IMR-90 (cell line): ENCODE data around the gene OR8G1. TPM values are rescaled to one million over a fixed set of nuclear protein-coding genes. Genes with fewer than 3 reads are reported as not detected.
"Not testable (repeated sequence)": the region's sequence is repeated elsewhere in the genome, so short reads cannot be mapped to it uniquely, and the experiment has no call there.

Experiments used
- ATAC-seq: fragments of 200-7000 bp; cut with Tn5 transposase; 2 replicates; pipeline ENCODE4 v1.9.1; 2020; ENCODE audit warnings: low read depth, mild to moderate bottlenecking, moderate library complexity
- BruUV-seq: library from RNA; stranded (reverse); fragments of 400-500 nt; replicated peaks from 2 replicates; lab custom pipeline; 2021; lab: Mats Ljungman, UMichigan
- CTCF ChIA-PET: fragments of 300-600 bp; formaldehyde crosslinking; extraction: SDS; loops from one replicate; lab custom pipeline; 2021; ENCODE audit warnings: antibody characterized with exemption; lab: Yijun Ruan, JAX
- POLR2A ChIA-PET: fragments of 300-600 bp; sonication (Branson Sonifier 250); formaldehyde crosslinking; loops from one replicate; lab custom pipeline; 2022; ENCODE audit warnings: antibody characterized with exemption; ENCODE audit not compliant: unreplicated experiment; lab: Charles Lee
- DNase-seq: peaks from one replicate; pipeline ENCODE4 v3.0.0; 2013
- H2AFZ ChIP-seq: replicated peaks from 2 replicates; pipeline ENCODE3; 2013; ENCODE audit warnings: low read length, mild to moderate bottlenecking; ENCODE audit not compliant: poor library complexity
- H2AK5ac ChIP-seq: 2 replicates; pipeline ENCODE4 v1.6.1; 2013; ENCODE audit warnings: low read depth, low read length, inconsistent platforms
- H2AK9ac ChIP-seq: replicated peaks from 2 replicates; pipeline ENCODE3; 2013; ENCODE audit warnings: mild to moderate bottlenecking, low read depth, low read length, moderate library complexity; ENCODE audit not compliant: poor library complexity
- H2BK120ac ChIP-seq: 2 replicates; pipeline ENCODE4 v1.6.1; 2013; ENCODE audit warnings: low read depth, low read length, inconsistent platforms
- H2BK15ac ChIP-seq: 3 replicates; pipeline ENCODE4 v1.6.1; 2013; ENCODE audit warnings: low read depth, low read length, inconsistent platforms
- H2BK20ac ChIP-seq: 2 replicates; pipeline ENCODE4 v1.6.1; 2013; ENCODE audit warnings: low read depth, mild to moderate bottlenecking, inconsistent platforms, low read length, moderate library complexity
- H2BK5ac ChIP-seq: 2 replicates; pipeline ENCODE4 v1.6.1; 2013; ENCODE audit warnings: mild to moderate bottlenecking, low read depth, low read length, inconsistent platforms; ENCODE audit not compliant: poor library complexity, severe bottlenecking
- H3K14ac ChIP-seq: replicated peaks from 2 replicates; pipeline ENCODE4 v1.6.1; 2013; ENCODE audit warnings: low read depth, low read length, inconsistent platforms
- H3K18ac ChIP-seq: 2 replicates; pipeline ENCODE4 v1.6.1; 2013; ENCODE audit warnings: low read depth, low read length, control low read depth
- H3K23ac ChIP-seq: 2 replicates; pipeline ENCODE4 v1.6.1; 2013; ENCODE audit warnings: low read depth, low read length, inconsistent platforms
- H3K27ac ChIP-seq: 2 replicates; pipeline ENCODE4 v1.5.1; 2013; ENCODE audit warnings: mild to moderate bottlenecking, control low read depth, low read length; ENCODE audit not compliant: insufficient read depth
- H3K27me3 ChIP-seq: 2 replicates; pipeline ENCODE4 v1.6.1; 2013; ENCODE audit warnings: low read length; ENCODE audit not compliant: control insufficient read depth, insufficient read depth
- H3K36me3 ChIP-seq: 2 replicates; pipeline ENCODE4 v1.6.1; 2013; ENCODE audit warnings: low read length, mixed read lengths; ENCODE audit not compliant: control insufficient read depth, insufficient read depth
- H3K4ac ChIP-seq: 2 replicates; pipeline ENCODE4 v1.6.1; 2013; ENCODE audit warnings: low read depth, low read length, inconsistent platforms
- H3K4me1 ChIP-seq: 2 replicates; pipeline ENCODE4 v1.6.1; 2013; ENCODE audit warnings: low read length, mixed read lengths; ENCODE audit not compliant: control insufficient read depth, insufficient read depth
- H3K4me2 ChIP-seq: 2 replicates; pipeline ENCODE4 v1.6.1; 2013; ENCODE audit warnings: low read depth, mild to moderate bottlenecking, control low read depth, low read length, moderate library complexity
- H3K4me3 ChIP-seq: 2 replicates; pipeline ENCODE4 v1.5.1; 2013; ENCODE audit warnings: low read depth, mild to moderate bottlenecking, control low read depth, low read length, moderate library complexity; ENCODE audit not compliant: insufficient read depth
- H3K56ac ChIP-seq: 2 replicates; pipeline ENCODE4 v1.6.1; 2013; ENCODE audit warnings: low read length, inconsistent platforms; ENCODE audit not compliant: insufficient read depth; ENCODE audit errors: extremely low read depth
- H3K79me1 ChIP-seq, 2 experiments: 2 replicates each; pipeline ENCODE4 v1.6.1; 2013; ENCODE audit warnings: low read length in 2 of 2, inconsistent platforms in 1 of 2, low read depth in 1 of 2
- H3K9ac ChIP-seq: 2 replicates; pipeline ENCODE4 v1.6.1; 2013; ENCODE audit warnings: low read depth, low read length, control low read depth
- H3K9me1 ChIP-seq: 2 replicates; pipeline ENCODE4 v1.6.1; 2013; ENCODE audit warnings: low read length, inconsistent platforms; ENCODE audit not compliant: insufficient read depth
- H3K9me3 ChIP-seq: 2 replicates; pipeline ENCODE4 v1.6.1; 2013; ENCODE audit warnings: low read length; ENCODE audit not compliant: control insufficient read depth, insufficient read depth
- H4K20me1 ChIP-seq: 2 replicates; pipeline ENCODE4 v1.6.1; 2013; ENCODE audit warnings: low read length, inconsistent platforms; ENCODE audit not compliant: insufficient read depth
- H4K5ac ChIP-seq: 2 replicates; pipeline ENCODE4 v1.6.1; 2013; ENCODE audit warnings: mild to moderate bottlenecking, low read depth, low read length, control low read depth
- H4K8ac ChIP-seq, 2 experiments: 2 replicates each; pipeline ENCODE4 v1.6.1; 2013; ENCODE audit warnings: low read depth in 2 of 2, low read length in 2 of 2, control low read depth in 1 of 2, inconsistent platforms in 1 of 2
- H4K91ac ChIP-seq: 2 replicates; pipeline ENCODE4 v1.6.1; 2013; ENCODE audit warnings: low read depth, low read length, inconsistent platforms; ENCODE audit not compliant: insufficient read depth
- CHD1 ChIP-seq: IDR thresholded peaks from 2 replicates; pipeline ENCODE4 v1.6.1; 2012; ENCODE audit warnings: low read depth, low read length, improper control_type of control experiment
- MAZ ChIP-seq: IDR thresholded peaks from 2 replicates; pipeline ENCODE4 v1.6.1; 2012; ENCODE audit warnings: low read depth, mild to moderate bottlenecking, low read length, improper control_type of control experiment, moderate library complexity, borderline replicate concordance
- RAD21 ChIP-seq: IDR thresholded peaks from 2 replicates; pipeline ENCODE4 v1.6.1; 2012; ENCODE audit warnings: low read length, improper control_type of control experiment
- WGBS, 2 experiments: methylation state at CpG; one replicate each; pipeline versions ENCODE4 v1.1.5 to v1.1.7; 2013; ENCODE audit warnings: missing lambda C conversion rate in 2 of 2; ENCODE audit not compliant: insufficient read length in 1 of 2; ENCODE audit errors: extremely low coverage in 2 of 2; 5-methylcytosine and 5-hydroxymethylcytosine counted together
- dilution Hi-C: fragments of 300-500 bp; cut with HindIII; formaldehyde crosslinking; loops from one replicate; pipeline ENCODE4 v1.14.3; 2018; ENCODE audit warnings: low sequenced_read_pairs; ENCODE audit not compliant: unreplicated experiment
- in situ Hi-C: fragments of 300-500 bp; cut with MboI; formaldehyde crosslinking; loops from 3 replicates; pipeline ENCODE4 v1.14.3; 2019; ENCODE audit warnings: low sequenced_read_pairs, inconsistent platforms, mixed read lengths
- intact Hi-C: fragments of 100-400 bp; cut with micrococcal nuclease; formaldehyde crosslinking; loops from 2 replicates; pipeline ENCODE4 v1.10.0; 2022
- polyA plus RNA-seq, 3 experiments: library from polyadenylated mRNA; depleted of rRNA; stranded (reverse); fragments of >200 nt; gene quantifications; 2 replicates each; pipeline ENCODE4 v1.2.3, GENCODE V29; 2012; ENCODE audit warnings: low replicate concordance in 1 of 3
- total RNA-seq: library from RNA; depleted of rRNA; stranded (reverse); fragments of >200 nt; gene quantifications from 2 replicates; pipeline ENCODE4 v1.2.3, GENCODE V29; 2012
- TF ChIP-seq, protein P1 (sequence below): fragments of 150-350 bp; IDR thresholded peaks from 2 replicates; pipeline ENCODE4 v1.6.1; 2017; ENCODE audit warnings: mild to moderate bottlenecking, antibody characterized with exemption, low read length, low read depth
- TF ChIP-seq, protein P2 (sequence below): conservative IDR thresholded peaks from 2 replicates; pipeline ENCODE4 v1.5.1; 2012; ENCODE audit warnings: mild to moderate bottlenecking, low read depth, low read length, improper control_type of control experiment

The OR8G1 gene
- total and polyA plus RNA-seq, 2 of the 4 experiments (the other 2 are of a cell fraction): not detected

DNA sequence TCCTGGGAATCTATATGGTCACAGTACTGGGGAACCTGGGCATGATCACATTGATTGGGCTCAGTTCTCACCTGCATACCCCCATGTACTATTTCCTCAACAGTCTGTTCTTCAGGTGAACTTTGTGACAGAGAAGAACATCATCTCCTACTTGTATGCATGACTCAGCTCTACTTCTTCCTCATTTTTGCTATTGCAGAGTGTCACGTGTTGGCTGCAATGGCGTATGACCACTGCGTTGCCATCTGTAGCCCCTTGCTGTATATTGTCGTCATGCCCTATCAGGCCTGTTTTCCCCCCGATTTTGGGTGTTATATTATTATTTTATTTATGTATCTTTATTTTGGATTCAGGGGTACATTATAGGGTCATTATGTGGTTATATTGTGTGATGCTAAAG, 2.4 kb upstream of the OR8G1 start:
- no peak for ATAC-seq

DNA sequence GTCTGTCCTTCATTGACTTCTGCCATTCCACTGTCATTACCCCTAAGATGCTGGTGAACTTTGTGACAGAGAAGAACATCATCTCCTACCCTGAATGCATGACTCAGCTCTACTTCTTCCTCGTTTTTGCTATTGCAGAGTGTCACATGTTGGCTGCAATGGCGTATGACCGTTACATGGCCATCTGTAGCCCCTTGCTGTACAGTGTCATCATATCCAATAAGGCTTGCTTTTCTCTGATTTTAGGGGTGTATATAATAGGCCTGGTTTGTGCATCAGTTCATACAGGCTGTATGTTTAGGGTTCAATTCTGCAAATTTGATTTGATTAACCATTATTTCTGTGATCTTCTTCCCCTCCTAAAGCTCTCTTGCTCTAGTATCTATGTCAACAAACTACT, 9.0 kb downstream of the OR8G1 start:
- H2AFZ ChIP-seq, H3K27ac ChIP-seq, POLR2A ChIA-PET, H3K23ac ChIP-seq, H3K9me3 ChIP-seq, H3K4me2 ChIP-seq, H2BK5ac ChIP-seq, dilution Hi-C loops, H2BK120ac ChIP-seq, H3K36me3 ChIP-seq, in situ Hi-C loops, H2AK5ac ChIP-seq, intact Hi-C loops, H4K91ac ChIP-seq, H4K20me1 ChIP-seq, H3K79me1 ChIP-seq, H4K5ac ChIP-seq, H3K9ac ChIP-seq, H3K9me1 ChIP-seq, DNase-seq, H2BK15ac ChIP-seq, BruUV-seq, ATAC-seq, H3K27me3 ChIP-seq, H3K14ac ChIP-seq, H4K8ac ChIP-seq, H3K4ac ChIP-seq, H3K56ac ChIP-seq, H2AK9ac ChIP-seq, H2BK20ac ChIP-seq, H3K18ac ChIP-seq, H3K4me1 ChIP-seq, H3K4me3 ChIP-seq, CTCF ChIA-PET: not testable (repeated sequence)
- no CpG with 5 or more reads among the region's 3 CpGs for WGBS, 2 experiments

More for the DNA sequence above, 2.4 kb upstream of the OR8G1 start:
- H2BK5ac ChIP-seq: no peak overlapping the region
- no peaks in the 10 kb centered on the region for H3K9me1 ChIP-seq
- CTCF ChIA-PET: no interaction called here
- H3K56ac ChIP-seq: no peak overlapping the region
- in situ Hi-C loops (no loop called here), intact Hi-C loops (no loop called here), dilution Hi-C loops (no loop called here)
- POLR2A ChIA-PET: no interaction called here
- H3K4ac ChIP-seq: no peak overlapping the region
- H3K4me3 ChIP-seq: no peak overlapping the region
- H3K27me3 ChIP-seq: no peaks in the 10 kb centered on the region; the same call in 1 of the 2 replicates
- no peak overlapping the region for H2AK9ac ChIP-seq
- no CpG with 5 or more reads among the region's 5 CpGs for WGBS, 2 experiments
- H2BK20ac ChIP-seq: no peak overlapping the region
- no peak overlapping the region for H3K9ac ChIP-seq
- H3K79me1 ChIP-seq: no peaks in the 10 kb centered on the region
- no peak overlapping the region for H4K5ac ChIP-seq
- H3K14ac ChIP-seq: no peak overlapping the region
- no peak for DNase-seq
- H3K4me1 ChIP-seq: no peaks in the 10 kb centered on the region
- H2BK120ac ChIP-seq: no peak overlapping the region
- BruUV-seq: no TSS peak
- H3K36me3 ChIP-seq: no peaks in the 10 kb centered on the region
- no peak overlapping the region for H3K23ac ChIP-seq
- no peak overlapping the region for H4K91ac ChIP-seq
- no peak overlapping the region for H3K4me2 ChIP-seq
- TF ChIP-seq, protein P1, sequence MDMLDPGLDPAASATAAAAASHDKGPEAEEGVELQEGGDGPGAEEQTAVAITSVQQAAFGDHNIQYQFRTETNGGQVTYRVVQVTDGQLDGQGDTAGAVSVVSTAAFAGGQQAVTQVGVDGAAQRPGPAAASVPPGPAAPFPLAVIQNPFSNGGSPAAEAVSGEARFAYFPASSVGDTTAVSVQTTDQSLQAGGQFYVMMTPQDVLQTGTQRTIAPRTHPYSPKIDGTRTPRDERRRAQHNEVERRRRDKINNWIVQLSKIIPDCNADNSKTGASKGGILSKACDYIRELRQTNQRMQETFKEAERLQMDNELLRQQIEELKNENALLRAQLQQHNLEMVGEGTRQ: no peak
- TF ChIP-seq, protein P2, sequence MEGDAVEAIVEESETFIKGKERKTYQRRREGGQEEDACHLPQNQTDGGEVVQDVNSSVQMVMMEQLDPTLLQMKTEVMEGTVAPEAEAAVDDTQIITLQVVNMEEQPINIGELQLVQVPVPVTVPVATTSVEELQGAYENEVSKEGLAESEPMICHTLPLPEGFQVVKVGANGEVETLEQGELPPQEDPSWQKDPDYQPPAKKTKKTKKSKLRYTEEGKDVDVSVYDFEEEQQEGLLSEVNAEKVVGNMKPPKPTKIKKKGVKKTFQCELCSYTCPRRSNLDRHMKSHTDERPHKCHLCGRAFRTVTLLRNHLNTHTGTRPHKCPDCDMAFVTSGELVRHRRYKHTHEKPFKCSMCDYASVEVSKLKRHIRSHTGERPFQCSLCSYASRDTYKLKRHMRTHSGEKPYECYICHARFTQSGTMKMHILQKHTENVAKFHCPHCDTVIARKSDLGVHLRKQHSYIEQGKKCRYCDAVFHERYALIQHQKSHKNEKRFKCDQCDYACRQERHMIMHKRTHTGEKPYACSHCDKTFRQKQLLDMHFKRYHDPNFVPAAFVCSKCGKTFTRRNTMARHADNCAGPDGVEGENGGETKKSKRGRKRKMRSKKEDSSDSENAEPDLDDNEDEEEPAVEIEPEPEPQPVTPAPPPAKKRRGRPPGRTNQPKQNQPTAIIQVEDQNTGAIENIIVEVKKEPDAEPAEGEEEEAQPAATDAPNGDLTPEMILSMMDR: no peak
- no peak for TF ChIP-seq RAD21
- no peak for TF ChIP-seq MAZ
- TF ChIP-seq CHD1: no peak
- H2BK15ac ChIP-seq: no peak overlapping the region
- no peak overlapping the region for H4K8ac ChIP-seq
- H2AK5ac ChIP-seq: no peak overlapping the region
- no peak overlapping the region for H3K27ac ChIP-seq
- no peaks in the 10 kb centered on the region for H3K9me3 ChIP-seq
- no peak overlapping the region for H2AFZ ChIP-seq
- H4K20me1 ChIP-seq: no peaks in the 10 kb centered on the region
- no peak overlapping the region for H3K18ac ChIP-seq
